GM12874 (cell line): Measurements from ENCODE around the gene ZNF641.

Experiments
- TF ChIP-seq, protein P1 (sequence below): IDR thresholded peaks from 2 replicates; pipeline ENCODE4 v1.5.1; 2011; ENCODE audit warnings: low read depth, mild to moderate bottlenecking, control low read depth, low read length, moderate library complexity; ENCODE audit not compliant: insufficient read depth

The ZNF641 gene

DNA sequence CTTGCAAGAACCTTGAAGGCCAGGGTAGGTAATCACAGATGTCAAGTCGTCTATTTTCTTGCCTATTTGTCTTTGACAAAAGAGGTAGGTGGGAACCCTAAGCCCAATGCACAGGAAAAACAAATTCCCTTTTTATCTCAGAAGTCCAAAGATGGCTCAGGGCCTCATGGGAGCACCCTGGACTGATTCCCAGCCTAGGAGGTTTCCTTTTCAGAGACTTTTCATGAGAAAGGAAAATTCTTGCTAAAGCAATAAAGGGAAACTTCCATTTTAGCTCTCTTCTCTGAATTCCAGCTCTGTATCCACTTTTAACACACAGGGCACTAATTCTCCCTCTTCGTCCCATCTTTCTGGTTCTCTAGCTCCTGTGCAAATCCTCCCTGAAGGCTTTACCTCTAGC lies 1.2 kb downstream of the ZNF641 start:
- TF ChIP-seq, protein P1, sequence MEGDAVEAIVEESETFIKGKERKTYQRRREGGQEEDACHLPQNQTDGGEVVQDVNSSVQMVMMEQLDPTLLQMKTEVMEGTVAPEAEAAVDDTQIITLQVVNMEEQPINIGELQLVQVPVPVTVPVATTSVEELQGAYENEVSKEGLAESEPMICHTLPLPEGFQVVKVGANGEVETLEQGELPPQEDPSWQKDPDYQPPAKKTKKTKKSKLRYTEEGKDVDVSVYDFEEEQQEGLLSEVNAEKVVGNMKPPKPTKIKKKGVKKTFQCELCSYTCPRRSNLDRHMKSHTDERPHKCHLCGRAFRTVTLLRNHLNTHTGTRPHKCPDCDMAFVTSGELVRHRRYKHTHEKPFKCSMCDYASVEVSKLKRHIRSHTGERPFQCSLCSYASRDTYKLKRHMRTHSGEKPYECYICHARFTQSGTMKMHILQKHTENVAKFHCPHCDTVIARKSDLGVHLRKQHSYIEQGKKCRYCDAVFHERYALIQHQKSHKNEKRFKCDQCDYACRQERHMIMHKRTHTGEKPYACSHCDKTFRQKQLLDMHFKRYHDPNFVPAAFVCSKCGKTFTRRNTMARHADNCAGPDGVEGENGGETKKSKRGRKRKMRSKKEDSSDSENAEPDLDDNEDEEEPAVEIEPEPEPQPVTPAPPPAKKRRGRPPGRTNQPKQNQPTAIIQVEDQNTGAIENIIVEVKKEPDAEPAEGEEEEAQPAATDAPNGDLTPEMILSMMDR, result no peak

GRCh38 chr12:48342980-48343379 lies 7.7 kb downstream of the ZNF641 start:
- TF ChIP-seq, protein P1, result no peak

DNA sequence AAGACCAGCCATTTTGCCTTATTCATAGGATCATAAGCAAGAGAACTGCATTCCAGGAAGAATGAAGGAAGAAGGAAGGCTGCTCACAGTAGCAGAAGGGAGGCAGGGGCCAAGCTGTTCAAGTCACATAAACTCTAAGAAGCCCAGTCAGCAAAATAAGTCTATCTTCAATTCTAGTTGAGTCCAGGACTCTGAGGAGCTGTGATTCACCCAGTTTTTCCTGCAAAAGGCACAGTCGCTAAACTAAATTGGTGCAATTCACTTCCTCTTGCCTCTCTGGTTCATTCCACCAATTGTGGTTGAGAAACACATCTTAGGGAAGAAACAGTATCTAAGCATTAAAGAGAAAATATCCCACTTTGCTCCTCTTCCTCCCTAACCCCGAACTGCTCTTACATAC lies 9.8 kb downstream of the ZNF641 start:
- TF ChIP-seq, protein P1, result no peak

DNA sequence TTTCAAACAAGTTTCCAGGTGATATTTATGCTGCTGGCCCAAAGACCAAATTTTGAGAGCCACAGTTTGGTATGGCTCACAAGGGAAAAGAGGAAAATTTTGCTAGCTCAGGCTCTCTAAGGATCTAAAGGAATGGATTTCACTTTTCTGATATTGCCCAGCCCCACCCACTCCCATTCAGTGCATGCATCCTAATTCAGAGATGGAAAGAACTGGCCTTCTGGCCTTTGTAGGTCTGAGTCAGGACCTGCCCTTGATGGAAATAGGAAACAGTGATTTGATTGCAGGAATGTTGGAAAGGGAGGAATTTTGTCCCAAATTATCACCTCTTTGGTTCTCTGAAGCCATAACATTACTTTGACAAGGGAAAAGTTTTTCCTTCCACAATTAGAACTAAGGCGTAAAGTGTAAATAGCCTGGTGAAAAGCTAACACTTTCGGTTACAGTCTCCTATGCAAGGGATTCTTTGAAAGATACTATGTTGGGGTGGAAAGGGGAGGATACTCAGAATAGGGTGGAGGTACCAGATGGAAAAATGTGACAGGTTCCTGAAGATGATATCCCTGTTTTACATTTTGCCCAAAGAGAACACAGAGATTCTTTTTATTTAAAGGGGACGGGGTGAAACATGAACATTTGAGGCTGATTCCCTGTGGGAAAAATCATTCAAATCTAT lies 11.1 kb downstream of the ZNF641 start:
- TF ChIP-seq, protein P1, result no peak

DNA sequence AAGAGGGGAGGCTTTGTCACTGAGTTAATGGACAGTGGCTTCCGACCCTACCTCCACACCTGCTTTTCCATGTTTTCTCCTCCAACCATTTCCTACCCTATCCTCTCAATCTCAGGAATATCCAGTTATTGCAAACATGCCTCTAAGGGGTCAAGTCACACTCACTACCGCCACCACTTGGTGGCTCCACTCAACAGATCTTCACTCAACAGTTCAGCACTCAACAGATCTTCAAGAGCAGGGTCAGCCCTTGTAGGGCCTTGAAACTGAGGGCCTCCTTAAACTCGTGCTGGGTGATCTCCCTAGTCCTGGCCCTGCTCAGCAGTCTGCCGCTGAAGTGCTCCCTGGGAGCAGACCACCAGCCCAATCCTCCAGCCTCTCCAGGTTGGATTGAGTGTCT lies 14.2 kb downstream of the ZNF641 start:
- TF ChIP-seq, protein P1, result peak; percentile 28

DNA sequence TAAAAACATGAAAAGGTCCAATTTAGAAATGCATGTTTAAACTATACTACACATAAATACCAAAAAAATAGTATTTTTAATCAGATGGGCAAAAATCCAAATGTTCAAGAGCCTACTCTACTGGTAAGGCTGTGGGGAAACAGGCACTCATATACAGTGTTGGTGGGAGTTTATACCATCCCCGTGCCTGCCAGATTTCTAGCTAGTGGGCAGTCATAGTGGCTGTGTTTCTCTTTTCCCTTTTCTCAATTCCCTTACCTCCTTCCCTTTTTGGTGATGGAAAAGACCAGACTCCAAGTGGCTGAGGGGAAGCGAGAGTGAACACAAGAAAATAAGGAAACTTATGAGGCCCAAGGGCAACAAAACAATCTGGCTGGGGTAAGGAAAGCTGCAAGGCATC lies 14.7 kb downstream of the ZNF641 start:
- TF ChIP-seq, protein P1, result no peak

DNA sequence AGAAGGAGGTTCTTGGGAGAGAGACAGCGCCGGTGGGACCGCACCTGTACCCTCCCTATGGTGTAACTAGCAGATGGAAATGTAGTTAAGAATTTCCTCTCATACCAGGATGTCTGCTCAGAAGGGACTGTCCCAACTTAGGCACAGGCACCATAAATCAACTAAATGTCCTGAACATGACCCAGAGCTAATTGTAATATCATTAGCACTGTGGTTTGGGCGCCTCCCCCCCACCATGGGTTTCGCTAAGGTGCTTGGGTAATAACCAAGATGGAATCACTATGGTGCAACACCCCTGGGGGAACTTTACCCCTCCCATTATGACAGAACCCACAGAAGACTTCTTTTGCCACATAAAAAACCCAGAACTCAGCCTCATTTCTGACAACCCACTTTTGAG lies 15.9 kb downstream of the ZNF641 start:
- TF ChIP-seq, protein P1, result no peak

DNA sequence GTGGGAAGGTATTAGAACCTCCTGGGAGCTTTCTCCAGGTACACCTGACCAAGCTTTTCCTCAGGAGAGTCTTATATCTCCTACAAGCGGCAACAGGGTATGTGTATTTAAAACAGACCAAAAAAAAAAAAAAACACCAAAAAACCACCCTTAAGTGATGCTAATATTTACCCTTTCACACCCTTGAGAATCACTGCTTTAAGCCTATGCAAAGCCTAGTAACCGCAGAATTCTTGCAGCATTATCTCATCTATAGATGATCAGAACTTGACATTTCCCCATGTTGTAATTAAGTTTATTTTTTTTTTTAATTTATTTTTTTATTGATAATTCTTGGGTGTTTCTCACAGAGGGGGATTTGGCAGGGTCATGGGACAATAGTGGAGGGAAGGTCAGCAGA lies 19.3 kb downstream of the ZNF641 start:
- TF ChIP-seq, protein P1, result no peak
